Measurements from ENCODE around the gene WHRN. TPM values are rescaled to one million over a fixed set of nuclear protein-coding genes. Genes with fewer than 3 reads are reported as not detected.

The WHRN gene
- total RNA-seq, 1 donor from 2014 or later: 14.5 TPM

GRCh38 chr9:114549697-114550330, 44.5 kb upstream of the WHRN start:
- Mint-ChIP-seq H3K4me3 (no peak overlapping the region), H3K36me3 (ENCODE audit: low read depth) (peaks cover 2% of the 10 kb centered on the region), H3K27ac (peak overlapping the region; percentile 71), H3K9me3 (no peaks in the 10 kb centered on the region), H3K4me1 (peaks cover 11% of the 10 kb centered on the region), H3K27me3 (no peaks in the 10 kb centered on the region)
- ATAC-seq (ENCODE audit: low read depth): peak; percentile 28
- DNase-seq: no peak
- CTCF ChIA-PET: no interaction called here
- no peak for TF ChIP-seq CTCF (IDR thresholded peaks at IDR 0.05)
- POLR2A ChIA-PET: interaction anchor here (1.1 kb wide), 2 partner anchors 14 to 38 kb away, joined by 3 to 4 read pairs; partner anchors contain the start of gene ATP6V1G1
- intact Hi-C loops (cut with micrococcal nuclease): no loop called here

- ATAC-seq (ENCODE audit: low read depth) (no peak), DNase-seq (no peak)
- no peak for TF ChIP-seq CTCF (IDR thresholded peaks at IDR 0.05)
- H3K4me3 Mint-ChIP-seq: no peak overlapping the region
- peaks cover 2% of the 10 kb centered on the region for H3K36me3 Mint-ChIP-seq (ENCODE audit: low read depth)
- POLR2A ChIA-PET: interaction anchor here (0.8 kb wide), 1 partner anchor 41 kb away, joined by 4 read pairs; the partner anchor contains the start of gene ATP6V1G1
- CTCF ChIA-PET: no interaction called here
- H3K27ac Mint-ChIP-seq: no peak overlapping the region
- intact Hi-C loops (cut with micrococcal nuclease): no loop called here
- no peaks in the 10 kb centered on the region for H3K27me3 Mint-ChIP-seq
- H3K4me1 Mint-ChIP-seq: peaks cover 15% of the 10 kb centered on the region
- H3K9me3 Mint-ChIP-seq: no peaks in the 10 kb centered on the region
Measured at GRCh38 chr9:114546851-114547250, 41.6 kb upstream of the WHRN start.

GRCh38 chr9:114545055-114545454, 39.8 kb upstream of the WHRN start:
- ChIA-PET POLR2A (no interaction called here), CTCF (no interaction called here)
- DNase-seq (no peak), ATAC-seq (ENCODE audit: low read depth) (no peak)
- H3K9me3 Mint-ChIP-seq: no peaks in the 10 kb centered on the region
- peaks cover 14% of the 10 kb centered on the region for H3K4me1 Mint-ChIP-seq
- H3K4me3 Mint-ChIP-seq: no peak overlapping the region
- H3K36me3 Mint-ChIP-seq (ENCODE audit: low read depth): peaks cover 2% of the 10 kb centered on the region
- intact Hi-C loops (cut with micrococcal nuclease): no loop called here
- H3K27me3 Mint-ChIP-seq: no peaks in the 10 kb centered on the region
- no peak for TF ChIP-seq CTCF (IDR thresholded peaks at IDR 0.05)
- H3K27ac Mint-ChIP-seq: no peak overlapping the region

GRCh38 chr9:114539701-114540380, 34.6 kb upstream of the WHRN start:
- Mint-ChIP-seq H3K27me3 (no peaks in the 10 kb centered on the region), H3K4me1 (peaks cover 25% of the 10 kb centered on the region), H3K27ac (no peak overlapping the region), H3K36me3 (ENCODE audit: low read depth) (no peaks in the 10 kb centered on the region), H3K4me3 (no peak overlapping the region), H3K9me3 (no peaks in the 10 kb centered on the region)
- no peak for TF ChIP-seq CTCF (IDR thresholded peaks at IDR 0.05)
- intact Hi-C loops (cut with micrococcal nuclease): loop anchor here (2.0 to 5.0 kb wide), 2 partner anchors 27 to 53 kb away; no protein-coding TSS in a partner anchor
- POLR2A ChIA-PET: interaction anchor here (0.7 to 2.0 kb wide), 3 partner anchors 48 to 114 kb away, joined by 3 to 8 read pairs (median 4); partner anchors contain the start of gene ATP6V1G1
- CTCF ChIA-PET: interaction anchor here (0.9 to 5.3 kb wide), 5 partner anchors 11 to 134 kb away, joined by 3 to 89 read pairs (median 9); no protein-coding TSS in a partner anchor
- DNase-seq: no peak
- no peak for ATAC-seq (ENCODE audit: low read depth)

- peak; percentile 100 for ATAC-seq (ENCODE audit: low read depth)
- no peak overlapping the region for H3K4me3 Mint-ChIP-seq
- intact Hi-C loops (cut with micrococcal nuclease): loop anchor here (1.0 to 5.0 kb wide), 7 partner anchors 29 to 115 kb away; partner anchors contain the start of gene ATP6V1G1
- DNase-seq: peak; percentile 19
- no peaks in the 10 kb centered on the region for H3K36me3 Mint-ChIP-seq (ENCODE audit: low read depth)
- H3K9me3 Mint-ChIP-seq: no peaks in the 10 kb centered on the region
- ChIA-PET CTCF (interaction anchor here (0.7 to 5.3 kb wide), 22 partner anchors 9 to 133 kb away, joined by 3 to 89 read pairs (median 4); partner anchors contain the start of gene ATP6V1G1), POLR2A (interaction anchor here (1.0 to 1.2 kb wide), 2 partner anchors 49 to 115 kb away, joined by 5 to 7 read pairs; partner anchors contain the start of gene ATP6V1G1)
- H3K27ac Mint-ChIP-seq: no peak overlapping the region
- H3K4me1 Mint-ChIP-seq: peaks cover 22% of the 10 kb centered on the region
- no peaks in the 10 kb centered on the region for H3K27me3 Mint-ChIP-seq
- TF ChIP-seq CTCF (IDR thresholded peaks at IDR 0.05): no peak
Measured at GRCh38 chr9:114538241-114538640, 33.0 kb upstream of the WHRN start.

All from activated B cell treated with CpG ODN at 0.5 μM for 24 hours (primary cell).